Measurements from ENCODE around the gene POLR2L. TPM values are rescaled to one million over a fixed set of nuclear protein-coding genes. Genes with fewer than 3 reads are reported as not detected.

POLR2L gene
- total RNA-seq, 1 donor from 2014 or later = 128 TPM

GRCh38 chr11:865462-866430 lies 23.4 kb upstream of the POLR2L start:
- no peaks in the 10 kb centered on the region for H3K9me3 Mint-ChIP-seq
- H3K4me1 Mint-ChIP-seq = peaks cover 4% of the 10 kb centered on the region
- TF ChIP-seq, protein P1, sequence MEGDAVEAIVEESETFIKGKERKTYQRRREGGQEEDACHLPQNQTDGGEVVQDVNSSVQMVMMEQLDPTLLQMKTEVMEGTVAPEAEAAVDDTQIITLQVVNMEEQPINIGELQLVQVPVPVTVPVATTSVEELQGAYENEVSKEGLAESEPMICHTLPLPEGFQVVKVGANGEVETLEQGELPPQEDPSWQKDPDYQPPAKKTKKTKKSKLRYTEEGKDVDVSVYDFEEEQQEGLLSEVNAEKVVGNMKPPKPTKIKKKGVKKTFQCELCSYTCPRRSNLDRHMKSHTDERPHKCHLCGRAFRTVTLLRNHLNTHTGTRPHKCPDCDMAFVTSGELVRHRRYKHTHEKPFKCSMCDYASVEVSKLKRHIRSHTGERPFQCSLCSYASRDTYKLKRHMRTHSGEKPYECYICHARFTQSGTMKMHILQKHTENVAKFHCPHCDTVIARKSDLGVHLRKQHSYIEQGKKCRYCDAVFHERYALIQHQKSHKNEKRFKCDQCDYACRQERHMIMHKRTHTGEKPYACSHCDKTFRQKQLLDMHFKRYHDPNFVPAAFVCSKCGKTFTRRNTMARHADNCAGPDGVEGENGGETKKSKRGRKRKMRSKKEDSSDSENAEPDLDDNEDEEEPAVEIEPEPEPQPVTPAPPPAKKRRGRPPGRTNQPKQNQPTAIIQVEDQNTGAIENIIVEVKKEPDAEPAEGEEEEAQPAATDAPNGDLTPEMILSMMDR (conservative IDR thresholded peaks at IDR 0.05) = no peak
- H3K27ac Mint-ChIP-seq (ENCODE audit: unreplicated experiment) = peak overlapping the region; percentile 71
- H3K4me3 Mint-ChIP-seq = no peak overlapping the region
- H3K27me3 Mint-ChIP-seq (ENCODE audit: low read depth) = no peaks in the 10 kb centered on the region
- no peaks in the 10 kb centered on the region for H3K36me3 Mint-ChIP-seq (ENCODE audit: low read depth)
- no peak for DNase-seq (ENCODE audit: low read depth, low spot score)

DNA sequence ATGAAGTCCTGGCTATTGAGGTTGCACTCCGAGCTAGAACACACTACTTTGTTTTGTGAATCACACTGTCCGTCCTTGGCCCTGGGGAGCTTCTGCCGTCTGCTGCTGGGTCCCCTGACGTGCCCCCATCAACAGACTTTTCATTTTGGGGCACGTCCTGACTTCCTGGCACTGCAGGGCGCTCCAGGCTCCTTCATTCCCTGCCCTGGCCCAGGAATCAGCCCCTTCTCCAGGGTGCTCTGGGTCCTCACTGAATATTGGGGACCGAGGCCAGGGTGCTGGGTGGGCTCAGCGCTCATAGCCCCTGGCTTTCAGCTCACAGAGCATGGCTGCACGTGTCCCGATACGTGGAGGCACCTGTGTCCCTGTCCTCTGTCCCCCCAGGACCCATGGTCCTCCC lies 22.6 kb upstream of the POLR2L start:
- Mint-ChIP-seq H3K4me1 (peaks cover 4% of the 10 kb centered on the region), H3K27me3 (ENCODE audit: low read depth) (no peaks in the 10 kb centered on the region), H3K4me3 (peak overlapping the region; percentile 68), H3K36me3 (ENCODE audit: low read depth) (no peaks in the 10 kb centered on the region), H3K9me3 (no peaks in the 10 kb centered on the region), H3K27ac (ENCODE audit: unreplicated experiment) (no peak overlapping the region)
- DNase-seq (ENCODE audit: low read depth, low spot score) = no peak
- TF ChIP-seq, protein P1 (conservative IDR thresholded peaks at IDR 0.05) = no peak

DNA sequence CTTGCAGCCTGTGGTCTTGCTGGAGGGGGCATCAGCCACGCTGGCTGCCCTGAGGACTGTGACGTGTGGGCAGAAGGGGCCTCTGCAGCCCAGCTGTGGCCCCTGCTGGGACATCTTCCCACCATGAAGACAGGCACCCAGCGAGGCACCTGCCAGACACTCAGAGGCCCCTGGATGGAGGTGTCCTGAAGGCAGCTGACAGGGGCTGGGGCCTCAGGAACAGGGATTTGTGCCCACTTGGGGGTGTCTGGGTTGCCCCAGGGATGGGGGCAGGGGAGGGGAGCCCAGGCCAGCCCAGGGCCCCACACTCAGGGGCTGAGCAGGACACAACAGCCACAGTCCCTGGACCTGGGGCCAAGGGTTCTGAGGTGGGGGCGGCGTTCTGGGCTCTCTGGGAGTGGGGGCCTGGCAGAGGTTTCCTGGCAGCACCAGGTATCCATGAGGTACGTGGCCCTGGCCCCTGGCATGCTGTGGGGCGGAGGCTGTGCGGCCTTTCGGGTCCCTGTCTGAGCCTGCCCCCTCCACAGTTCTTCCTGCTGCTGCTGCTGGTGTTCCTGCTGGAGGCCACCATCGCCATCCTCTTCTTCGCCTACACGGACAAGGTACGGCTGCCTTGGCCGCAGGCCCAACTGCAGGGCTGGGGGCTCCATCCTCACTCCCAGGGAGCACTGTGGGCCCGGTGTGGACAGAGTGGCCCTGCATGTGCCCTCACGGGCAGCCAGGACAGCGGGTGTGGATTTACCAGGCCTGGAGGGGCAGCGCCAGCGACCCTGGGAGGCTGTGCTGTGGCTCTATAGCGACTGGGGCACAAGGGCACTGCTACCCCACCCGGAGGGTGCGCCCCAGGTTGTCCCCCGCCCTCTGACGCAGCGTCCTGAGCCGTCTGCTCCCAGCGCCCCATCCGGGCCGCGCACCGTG lies 21.8 kb upstream of the POLR2L start:
- Mint-ChIP-seq H3K4me3 (peak overlapping the region; percentile 68), H3K9me3 (no peaks in the 10 kb centered on the region), H3K36me3 (ENCODE audit: low read depth) (no peaks in the 10 kb centered on the region), H3K27ac (ENCODE audit: unreplicated experiment) (peak overlapping the region; percentile 50), H3K4me1 (peaks cover 4% of the 10 kb centered on the region), H3K27me3 (ENCODE audit: low read depth) (no peaks in the 10 kb centered on the region)
- no peak for DNase-seq (ENCODE audit: low read depth, low spot score)
- TF ChIP-seq, protein P1 (conservative IDR thresholded peaks at IDR 0.05) = no peak

GRCh38 chr11:863023-863909 lies 20.9 kb upstream of the POLR2L start:
- peak overlapping the region; percentile 56 for H3K4me3 Mint-ChIP-seq

More at GRCh38 chr11:863023-863909, 20.9 kb upstream of the POLR2L start:
- Mint-ChIP-seq H3K9me3 (no peaks in the 10 kb centered on the region), H3K27me3 (ENCODE audit: low read depth) (no peaks in the 10 kb centered on the region), H3K27ac (ENCODE audit: unreplicated experiment) (no peak overlapping the region), H3K4me1 (peaks cover 4% of the 10 kb centered on the region), H3K36me3 (ENCODE audit: low read depth) (no peaks in the 10 kb centered on the region)
- TF ChIP-seq, protein P1 (conservative IDR thresholded peaks at IDR 0.05) = no peak
- DNase-seq (ENCODE audit: low read depth, low spot score) = no peak
